ENCODE results near the gene INTU.
A peak's percentile ranks its signal among the peaks of the same experiment; 100 is the strongest.
"Not testable (repeated sequence)": the region's sequence is repeated elsewhere in the genome, so short reads cannot be mapped to it uniquely, and the experiment has no call there.

The INTU gene

GRCh38 chr4:127634181-127634580 is 1.4 kb downstream of the INTU start:
- TF ChIP-seq, protein P1, sequence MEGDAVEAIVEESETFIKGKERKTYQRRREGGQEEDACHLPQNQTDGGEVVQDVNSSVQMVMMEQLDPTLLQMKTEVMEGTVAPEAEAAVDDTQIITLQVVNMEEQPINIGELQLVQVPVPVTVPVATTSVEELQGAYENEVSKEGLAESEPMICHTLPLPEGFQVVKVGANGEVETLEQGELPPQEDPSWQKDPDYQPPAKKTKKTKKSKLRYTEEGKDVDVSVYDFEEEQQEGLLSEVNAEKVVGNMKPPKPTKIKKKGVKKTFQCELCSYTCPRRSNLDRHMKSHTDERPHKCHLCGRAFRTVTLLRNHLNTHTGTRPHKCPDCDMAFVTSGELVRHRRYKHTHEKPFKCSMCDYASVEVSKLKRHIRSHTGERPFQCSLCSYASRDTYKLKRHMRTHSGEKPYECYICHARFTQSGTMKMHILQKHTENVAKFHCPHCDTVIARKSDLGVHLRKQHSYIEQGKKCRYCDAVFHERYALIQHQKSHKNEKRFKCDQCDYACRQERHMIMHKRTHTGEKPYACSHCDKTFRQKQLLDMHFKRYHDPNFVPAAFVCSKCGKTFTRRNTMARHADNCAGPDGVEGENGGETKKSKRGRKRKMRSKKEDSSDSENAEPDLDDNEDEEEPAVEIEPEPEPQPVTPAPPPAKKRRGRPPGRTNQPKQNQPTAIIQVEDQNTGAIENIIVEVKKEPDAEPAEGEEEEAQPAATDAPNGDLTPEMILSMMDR (conservative IDR thresholded peaks at IDR 0.05; ENCODE audit: control insufficient read depth, insufficient read depth, low read depth, low read length): no peak
- H3K4me3 ChIP-seq (ENCODE audit: control insufficient read depth, low read depth, low read length): no peak overlapping the region

DNA sequence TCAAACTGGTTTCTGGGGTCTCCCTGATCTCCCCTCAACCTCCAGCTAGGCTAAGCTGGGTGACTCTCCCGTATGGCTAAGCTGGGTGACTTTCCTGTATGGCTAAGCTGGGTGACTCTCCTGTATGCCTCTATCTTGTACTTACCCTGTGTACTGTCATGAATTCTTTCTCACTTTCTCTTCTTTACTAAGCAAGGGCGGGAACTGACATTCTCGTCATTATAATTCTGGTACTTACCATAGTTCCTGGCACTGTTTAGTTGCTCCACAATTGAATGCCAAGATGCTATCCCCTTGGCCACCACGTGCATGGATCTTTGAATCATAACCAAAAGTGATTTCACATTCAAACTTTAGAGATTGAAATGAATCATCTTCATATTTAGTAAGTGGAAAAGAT is 8.8 kb downstream of the INTU start:
- TF ChIP-seq, protein P1 (conservative IDR thresholded peaks at IDR 0.05; ENCODE audit: control insufficient read depth, insufficient read depth, low read depth, low read length): no peak
- peak; percentile 55 for DNase-seq (ENCODE audit: low read depth)
- no peak overlapping the region for H3K4me3 ChIP-seq (ENCODE audit: control insufficient read depth, low read depth, low read length)

More at GRCh38 chr4:127634181-127634580, 1.4 kb downstream of the INTU start:
- peak; percentile 42 for DNase-seq (ENCODE audit: low read depth)

DNA sequence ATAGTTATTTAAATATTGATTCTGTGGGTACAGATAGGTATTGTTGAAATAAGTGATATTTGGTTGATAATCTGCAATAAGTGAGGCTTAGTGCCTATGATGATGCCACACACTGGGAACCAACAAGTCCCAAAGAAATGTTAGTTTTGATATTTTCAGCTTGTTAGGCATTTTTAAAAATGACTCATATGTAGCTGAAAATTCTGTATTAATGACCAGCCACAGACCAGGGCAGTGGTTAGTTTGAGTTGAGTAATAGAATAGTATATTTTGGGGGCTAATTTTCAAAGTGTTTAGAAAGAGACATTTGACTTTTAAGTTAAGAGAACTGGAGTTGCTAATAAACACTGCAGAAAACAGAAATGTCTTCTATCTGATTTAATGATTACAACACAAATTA is 9.4 kb downstream of the INTU start:
- TF ChIP-seq, protein P1 (conservative IDR thresholded peaks at IDR 0.05; ENCODE audit: control insufficient read depth, insufficient read depth, low read depth, low read length): no peak
- H3K4me3 ChIP-seq (ENCODE audit: control insufficient read depth, low read depth, low read length): no peak overlapping the region
- peak; percentile 32 for DNase-seq (ENCODE audit: low read depth)

DNA sequence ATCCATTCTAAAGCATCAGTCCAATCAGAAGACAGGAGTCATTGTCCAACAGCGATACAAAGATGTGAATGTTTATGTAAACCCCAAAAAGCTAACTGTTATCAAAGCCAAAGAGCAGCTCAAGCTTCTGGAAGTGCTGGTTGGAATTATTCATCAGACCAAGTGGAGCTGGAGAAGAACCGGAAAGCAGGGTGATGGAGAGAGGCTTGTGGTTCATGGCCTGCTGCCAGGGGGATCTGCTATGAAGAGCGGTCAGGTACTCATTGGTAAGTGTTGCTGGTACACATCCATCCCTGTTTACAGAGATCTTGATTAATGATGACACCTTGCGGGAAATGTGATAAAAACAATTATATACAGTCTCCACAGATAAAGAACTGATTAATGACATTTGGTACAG is 11.0 kb downstream of the INTU start:
- TF ChIP-seq, protein P1 (conservative IDR thresholded peaks at IDR 0.05; ENCODE audit: control insufficient read depth, insufficient read depth, low read depth, low read length): no peak
- DNase-seq (ENCODE audit: low read depth): no peak
- H3K4me3 ChIP-seq (ENCODE audit: control insufficient read depth, low read depth, low read length): no peak overlapping the region

GRCh38 chr4:127648061-127648460 is 15.3 kb downstream of the INTU start:
- peak; percentile 55 for DNase-seq (ENCODE audit: low read depth)
- no peak overlapping the region for H3K4me3 ChIP-seq (ENCODE audit: control insufficient read depth, low read depth, low read length)
- TF ChIP-seq, protein P1 (conservative IDR thresholded peaks at IDR 0.05; ENCODE audit: control insufficient read depth, insufficient read depth, low read depth, low read length): no peak

- not testable (repeated sequence) for DNase-seq (ENCODE audit: low read depth); H3K4me3 ChIP-seq (ENCODE audit: control insufficient read depth, low read depth, low read length)
Measured at GRCh38 chr4:127655590-127655989, 22.8 kb downstream of the INTU start.

- TF ChIP-seq, protein P1 (conservative IDR thresholded peaks at IDR 0.05; ENCODE audit: control insufficient read depth, insufficient read depth, low read depth, low read length): no peak
- no peak overlapping the region for H3K4me3 ChIP-seq (ENCODE audit: control insufficient read depth, low read depth, low read length)
- DNase-seq (ENCODE audit: low read depth): no peak
Measured at GRCh38 chr4:127656047-127656680, 23.4 kb downstream of the INTU start.
